ENCODE results near the gene ZMYND15.
A peak's percentile ranks its signal among the peaks of the same experiment; 100 is the strongest.

Gene ZMYND15

DNA sequence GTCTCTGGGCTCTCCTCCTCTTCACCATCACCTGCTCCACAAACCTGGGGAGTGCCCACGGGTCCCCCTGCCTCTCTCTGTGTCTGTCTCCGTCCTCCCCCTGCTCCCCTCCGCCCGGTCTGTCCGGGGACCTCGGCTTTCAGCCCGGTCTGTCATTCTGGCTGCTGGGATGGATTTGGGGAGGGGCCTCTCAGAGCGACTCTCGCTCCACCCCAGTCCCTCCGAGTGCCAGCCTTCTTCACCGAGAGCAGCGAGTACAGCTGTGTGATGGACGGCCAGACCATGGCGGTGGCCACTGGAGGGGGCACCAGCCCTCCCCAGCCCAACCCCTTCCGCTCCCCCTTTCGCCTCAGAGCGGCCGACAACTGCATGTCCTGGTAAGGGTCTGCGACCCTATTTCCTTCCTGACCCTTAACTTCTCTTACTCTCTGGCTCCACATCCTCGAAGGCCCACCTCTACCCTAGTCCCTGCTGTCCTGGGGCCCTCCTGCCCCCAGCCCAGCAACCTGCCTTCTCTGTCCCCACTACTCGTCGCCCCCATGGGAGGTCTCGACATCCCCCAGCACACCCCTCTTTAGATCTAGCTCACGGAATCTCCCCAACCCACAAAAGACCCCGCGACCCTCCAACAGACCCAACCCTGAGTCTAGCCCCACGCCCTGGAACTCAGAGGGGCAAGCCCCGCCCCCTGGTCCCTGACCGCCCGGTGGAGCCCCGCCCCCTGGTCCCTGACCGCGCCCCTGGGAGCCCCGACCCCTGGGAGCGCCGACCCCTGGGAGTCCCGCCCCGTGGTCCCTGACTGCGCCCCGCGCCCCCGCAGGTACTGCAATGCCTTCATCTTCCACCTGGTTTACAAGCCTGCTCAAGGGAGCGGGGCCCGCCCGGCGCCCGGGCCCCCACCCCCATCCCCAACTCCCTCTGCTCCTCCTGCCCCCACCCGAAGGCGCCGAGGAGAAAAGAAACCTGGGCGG, 5.7 kb downstream of the ZMYND15 start:
- H3K4me3 ChIP-seq (ENCODE audit: low read depth, low read length): no peak overlapping the region
- TF ChIP-seq, protein P1, sequence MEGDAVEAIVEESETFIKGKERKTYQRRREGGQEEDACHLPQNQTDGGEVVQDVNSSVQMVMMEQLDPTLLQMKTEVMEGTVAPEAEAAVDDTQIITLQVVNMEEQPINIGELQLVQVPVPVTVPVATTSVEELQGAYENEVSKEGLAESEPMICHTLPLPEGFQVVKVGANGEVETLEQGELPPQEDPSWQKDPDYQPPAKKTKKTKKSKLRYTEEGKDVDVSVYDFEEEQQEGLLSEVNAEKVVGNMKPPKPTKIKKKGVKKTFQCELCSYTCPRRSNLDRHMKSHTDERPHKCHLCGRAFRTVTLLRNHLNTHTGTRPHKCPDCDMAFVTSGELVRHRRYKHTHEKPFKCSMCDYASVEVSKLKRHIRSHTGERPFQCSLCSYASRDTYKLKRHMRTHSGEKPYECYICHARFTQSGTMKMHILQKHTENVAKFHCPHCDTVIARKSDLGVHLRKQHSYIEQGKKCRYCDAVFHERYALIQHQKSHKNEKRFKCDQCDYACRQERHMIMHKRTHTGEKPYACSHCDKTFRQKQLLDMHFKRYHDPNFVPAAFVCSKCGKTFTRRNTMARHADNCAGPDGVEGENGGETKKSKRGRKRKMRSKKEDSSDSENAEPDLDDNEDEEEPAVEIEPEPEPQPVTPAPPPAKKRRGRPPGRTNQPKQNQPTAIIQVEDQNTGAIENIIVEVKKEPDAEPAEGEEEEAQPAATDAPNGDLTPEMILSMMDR (conservative IDR thresholded peaks at IDR 0.05; ENCODE audit: low read depth, low read length): peak; percentile 17
- DNase-seq (ENCODE audit: low read depth): no peak

DNA sequence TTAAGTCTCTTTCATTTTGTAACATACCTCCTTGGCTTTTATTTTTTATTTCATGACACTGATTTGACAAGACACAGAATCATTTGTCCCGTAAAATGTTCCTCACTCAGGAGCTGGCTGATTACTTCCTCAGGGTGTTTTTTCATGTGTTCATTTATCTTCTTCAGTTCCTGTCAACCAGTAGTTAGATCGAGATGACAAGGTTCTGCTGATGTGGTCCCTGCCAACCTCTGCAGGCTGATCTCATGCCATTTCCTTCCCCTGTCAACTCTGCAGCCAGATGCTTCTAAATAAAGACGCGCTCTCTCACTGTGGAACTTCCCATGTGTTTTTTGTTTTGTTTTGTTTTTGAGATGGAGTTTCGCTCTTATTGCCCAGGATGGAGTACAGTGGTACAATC, 8.2 kb downstream of the ZMYND15 start:
- H3K4me3 ChIP-seq (ENCODE audit: low read depth, low read length): no peak overlapping the region
- TF ChIP-seq, protein P1 (conservative IDR thresholded peaks at IDR 0.05; ENCODE audit: low read depth, low read length): no peak
- no peak for DNase-seq (ENCODE audit: low read depth)

DNA sequence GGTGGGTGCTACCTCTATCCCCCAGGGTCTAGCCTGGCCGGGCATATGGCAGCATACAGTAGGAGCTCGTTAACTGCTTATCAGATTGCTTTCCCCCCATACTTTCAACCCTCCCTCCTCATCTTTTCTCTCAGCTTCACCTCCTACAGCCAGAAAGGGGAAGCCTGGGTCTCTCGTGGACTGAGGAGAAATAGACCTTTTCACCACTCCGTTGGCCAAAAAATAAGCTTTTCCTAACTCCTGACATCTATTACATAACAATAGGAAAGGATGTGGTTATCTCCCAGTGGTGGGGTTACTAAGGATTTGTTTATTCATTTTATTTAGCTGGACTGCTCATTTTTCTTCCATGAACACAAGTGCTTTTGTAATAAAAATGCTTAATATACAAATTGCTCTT, 9.1 kb downstream of the ZMYND15 start:
- H3K4me3 ChIP-seq (ENCODE audit: low read depth, low read length): no peak overlapping the region
- TF ChIP-seq, protein P1 (conservative IDR thresholded peaks at IDR 0.05; ENCODE audit: low read depth, low read length): no peak
- DNase-seq (ENCODE audit: low read depth): no peak

DNA sequence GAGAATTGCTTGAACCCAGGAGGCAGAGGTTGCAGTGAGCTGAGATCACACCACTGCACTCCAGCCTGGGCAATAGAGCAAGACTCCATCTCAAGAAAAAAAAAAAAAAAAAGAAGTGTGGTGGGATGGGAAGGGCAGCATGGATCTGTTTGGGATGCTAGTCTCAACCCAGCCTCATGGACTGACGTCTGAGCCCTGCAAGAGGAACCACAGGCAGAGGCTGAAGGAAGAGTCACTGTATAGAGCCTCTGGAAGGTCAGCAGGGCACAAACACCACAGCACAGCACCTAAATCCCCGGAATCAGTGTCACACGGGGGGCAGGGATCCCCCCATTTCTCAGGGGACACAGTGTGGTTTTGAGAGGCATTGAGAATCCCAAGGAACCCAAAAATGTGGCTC, 11.0 kb downstream of the ZMYND15 start:
- no peak overlapping the region for H3K4me3 ChIP-seq (ENCODE audit: low read depth, low read length)
- TF ChIP-seq, protein P1 (conservative IDR thresholded peaks at IDR 0.05; ENCODE audit: low read depth, low read length): no peak
- no peak for DNase-seq (ENCODE audit: low read depth)

DNA sequence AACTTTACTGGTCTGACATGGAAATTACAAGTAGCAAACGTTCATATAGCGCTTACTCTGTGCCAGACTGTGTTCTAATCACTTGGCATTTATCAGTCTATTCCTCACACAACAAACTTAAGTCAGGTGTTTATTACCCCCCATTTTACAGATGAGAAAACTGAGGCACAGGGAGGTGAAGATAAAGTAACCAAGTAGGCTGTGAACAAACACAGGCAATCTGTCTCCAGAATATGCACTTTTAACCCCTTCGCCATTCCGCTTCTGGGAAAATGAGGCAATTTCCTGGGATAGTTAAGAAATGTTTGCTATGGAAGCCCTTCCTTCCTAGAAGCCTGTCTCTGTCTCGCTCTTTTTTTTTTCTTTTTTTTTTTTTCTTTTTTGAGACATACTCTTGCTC, 12.3 kb downstream of the ZMYND15 start:
- TF ChIP-seq, protein P1 (conservative IDR thresholded peaks at IDR 0.05; ENCODE audit: low read depth, low read length): no peak
- no peak for DNase-seq (ENCODE audit: low read depth)
- H3K4me3 ChIP-seq (ENCODE audit: low read depth, low read length): no peak overlapping the region

DNA sequence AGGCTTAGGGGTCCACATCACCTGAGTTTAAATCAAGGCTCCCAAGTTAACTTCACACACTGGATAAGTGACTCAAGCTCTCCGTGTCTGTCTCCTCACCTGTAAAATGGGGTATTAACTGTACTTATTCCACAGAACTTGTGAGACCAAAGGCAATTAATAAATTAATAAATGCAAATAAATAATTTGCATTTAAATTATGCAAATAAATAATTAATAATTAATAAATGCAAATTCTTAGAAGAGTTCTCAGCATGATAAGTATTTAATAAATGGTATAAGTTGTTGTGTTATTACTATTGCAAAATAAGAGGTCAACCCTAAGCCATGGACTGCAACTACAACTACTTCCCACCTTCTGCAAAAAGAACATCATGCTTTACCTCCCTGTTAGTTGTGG, 13.8 kb downstream of the ZMYND15 start:
- TF ChIP-seq, protein P1 (conservative IDR thresholded peaks at IDR 0.05; ENCODE audit: low read depth, low read length): no peak
- H3K4me3 ChIP-seq (ENCODE audit: low read depth, low read length): no peak overlapping the region
- no peak for DNase-seq (ENCODE audit: low read depth)

DNA sequence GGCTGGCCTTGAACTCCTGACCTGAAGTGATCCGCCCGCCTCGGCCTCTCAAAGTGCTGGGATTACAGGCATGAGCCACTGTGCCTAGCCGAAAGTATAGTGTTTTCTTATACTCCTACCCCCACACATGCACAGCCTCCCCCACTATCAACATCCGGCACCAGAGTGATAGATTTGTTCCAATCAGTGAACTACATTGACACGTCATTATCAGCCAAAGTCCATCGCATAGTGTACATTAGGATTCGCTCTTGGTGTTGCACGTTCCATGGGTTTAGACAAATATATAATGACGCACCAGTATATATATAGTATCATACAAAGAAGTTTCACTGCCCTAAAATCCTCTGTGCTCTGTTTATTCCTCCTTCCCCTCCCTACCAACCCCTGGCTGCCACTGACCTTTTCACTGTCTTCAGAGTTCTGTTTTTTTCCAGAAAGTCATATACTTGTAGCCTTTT, 20.2 kb downstream of the ZMYND15 start:
- TF ChIP-seq, protein P1 (conservative IDR thresholded peaks at IDR 0.05; ENCODE audit: low read depth, low read length): no peak
- H3K4me3 ChIP-seq (ENCODE audit: low read depth, low read length): no peak overlapping the region
- no peak for DNase-seq (ENCODE audit: low read depth)

All from choroid plexus epithelial cell (primary cell).